Small intestine (tissue), 16 donors: ENCODE data around the gene TNC. TPM values are rescaled to one million over a fixed set of nuclear protein-coding genes. Genes with fewer than 3 reads are reported as not detected.
A peak's percentile ranks its signal among the peaks of the same experiment; 100 is the strongest.

ENCODE experiments used
- DNase-seq, 2 donors: peaks; one replicate each; pipeline versions ENCODE4 v3.0.0 to v3.0.0-alpha.2; 2013
- FAIRE-seq: peaks from 2 replicates; lab custom pipeline; 2012; peaks lifted over from hg19 to GRCh38; lab: Jason Lieb, UNC
- H3K27ac ChIP-seq, 3 donors: one replicate each; pipeline ENCODE4 v1.5.1; 2013; ENCODE audit warnings: low read length in 2 of 3, mild to moderate bottlenecking in 2 of 3, control low read depth in 1 of 3, inconsistent platforms in 1 of 3, low read depth in 1 of 3, moderate library complexity in 1 of 3
- H3K27me3 ChIP-seq, 3 donors: one replicate each; pipeline ENCODE4 v1.6.1; 2013; ENCODE audit warnings: low read length in 3 of 3, inconsistent platforms in 1 of 3; ENCODE audit not compliant: control insufficient read depth in 3 of 3, insufficient read depth in 3 of 3
- H3K36me3 ChIP-seq, 3 donors: one replicate each; pipeline ENCODE4 v1.6.1; 2013; ENCODE audit warnings: low read length in 3 of 3, inconsistent platforms in 1 of 3, low read depth in 1 of 3, mild to moderate bottlenecking in 1 of 3, moderate library complexity in 1 of 3; ENCODE audit not compliant: control insufficient read depth in 3 of 3, insufficient read depth in 2 of 3
- H3K4me1 ChIP-seq, 3 donors: one replicate each; pipeline ENCODE4 v1.6.1; 2013; ENCODE audit warnings: low read length in 2 of 3, inconsistent platforms in 1 of 3, low read depth in 1 of 3, mild to moderate bottlenecking in 1 of 3, moderate library complexity in 1 of 3; ENCODE audit not compliant: control insufficient read depth in 3 of 3, insufficient read depth in 2 of 3
- H3K4me3 ChIP-seq, 3 donors: one replicate each; pipeline ENCODE4 v1.5.1; 2013; ENCODE audit warnings: low read length in 3 of 3, control low read depth in 1 of 3, inconsistent platforms in 1 of 3, low read depth in 1 of 3, mild to moderate bottlenecking in 1 of 3, moderate library complexity in 1 of 3
- H3K9me3 ChIP-seq, 2 donors: one replicate each; pipeline ENCODE4 v1.6.1; 2013; ENCODE audit warnings: low read depth in 1 of 2, low read length in 1 of 2; ENCODE audit not compliant: control insufficient read depth in 2 of 2, insufficient read depth in 1 of 2
- WGBS, 3 donors: extraction: QIAGEN DNeasy Blood & Tissue Kit; methylation state at CpG; one replicate each; pipeline ENCODE4 v1.1.7; 2013; 5-methylcytosine and 5-hydroxymethylcytosine counted together
- long read RNA-seq, 10 donors: transcript quantifications; one replicate each; lab custom pipeline, GENCODE V29; 2026
- polyA plus RNA-seq, 4 donors: library from polyadenylated mRNA; stranded (reverse) in 3 of 4; unstranded in 1 of 4; fragments of 200-250 nt in 3 of 4; fragments of 120-200 nt in 1 of 4; gene quantifications; one replicate each; pipeline versions ENCODE4 v1.2.1 to v1.2.3, GENCODE V29; 2013
- donor health status: healthy with polysubstance abuse.
- donor health status: control.
- donor health status: control.
- donor health status: Bipolar disorder and iron deficiency.
- donor health status: healthy.

The TNC gene
- 10 to 100 TPM in 1 of 4 donors, 1 to 10 TPM in 2, under 1 TPM in 1; 0.54 to 19.6 (median 3.9) TPM for polyA plus RNA-seq
- long read RNA-seq, donor 1, result 0 reads
- long read RNA-seq, donor 2, result 0 reads
- long read RNA-seq, donor 3, result 0 reads
- long read RNA-seq, donor 4, result 0 reads
- long read RNA-seq, donor 5, result 0 reads
- long read RNA-seq, donor 6, result 0 reads
- long read RNA-seq, donor 7, result 0 reads
- long read RNA-seq, donor 8, partial matches to known transcripts, result 7 of 7 reads
- long read RNA-seq, donor 8, other reads (novel, unspliced or antisense), result 0 of 7 reads
- long read RNA-seq, donor 9, result 0 reads
- long read RNA-seq, donor 10, result 0 reads

- peaks cover 0 to 7% (median 0%) of the 10 kb centered on the region in 3 donors for H3K4me1 ChIP-seq
- DNase-seq (peak in 1 of 2 donors; percentile 65), FAIRE-seq (no peak)
- peak within 1 kb of the TSS in 2 of 3 donors; percentile 53 to 74 for H3K27ac ChIP-seq
- H3K4me3 ChIP-seq, result peak within 1 kb of the TSS in 1 of 3 donors; percentile 24
- no peaks in the 10 kb centered on the region for H3K36me3 ChIP-seq
- H3K9me3 ChIP-seq, result no peaks in the 10 kb centered on the region
- 2 to 4% (median 2%) methylated on average over 37 of the region's 37 CpGs for WGBS, 3 donors
- H3K27me3 ChIP-seq, result peaks cover 0 to 31% (median 13%) of the 10 kb centered on the region in 3 donors
Observed at GRCh38 chr9:115117999-115118878, at the start of gene TNC. Gene TNC (minus strand): TSS chr9:115118157. CDS start chr9:115091018, 27,139 bp downstream.

GRCh38 chr9:115167175-115167574, 49.2 kb upstream of the TNC start:
- Histone ChIP-seq H3K9me3 (peaks cover 0 to 3% of the 10 kb centered on the region in 2 donors), H3K27ac (no peak overlapping the region), H3K4me3 (no peak overlapping the region), H3K36me3 (no peaks in the 10 kb centered on the region), H3K4me1 (peaks cover 0 to 5% (median 0%) of the 10 kb centered on the region in 3 donors), H3K27me3 (no peaks in the 10 kb centered on the region)
- no peak for DNase-seq
- WGBS, 3 donors, result 64 to 77% (median 74%) methylated on average over 3 of the region's 3 CpGs
- FAIRE-seq, result no peak

GRCh38 chr9:115165233-115165632, 47.3 kb upstream of the TNC start:
- Histone ChIP-seq H3K4me3 (no peak overlapping the region), H3K36me3 (no peaks in the 10 kb centered on the region), H3K27ac (no peak overlapping the region), H3K4me1 (peaks cover 0 to 5% (median 0%) of the 10 kb centered on the region in 3 donors), H3K27me3 (no peaks in the 10 kb centered on the region), H3K9me3 (peaks cover 0 to 3% of the 10 kb centered on the region in 2 donors)
- DNase-seq (no peak), FAIRE-seq (no peak)

- Histone ChIP-seq H3K36me3 (no peaks in the 10 kb centered on the region), H3K4me3 (no peak overlapping the region), H3K4me1 (peaks cover 0 to 5% (median 0%) of the 10 kb centered on the region in 3 donors), H3K27me3 (no peaks in the 10 kb centered on the region), H3K9me3 (peaks cover 0 to 3% of the 10 kb centered on the region in 2 donors), H3K27ac (no peak overlapping the region)
- WGBS, 3 donors, result 21 to 49% (median 30%) methylated on average over 3 of the region's 3 CpGs
- no peak for FAIRE-seq
- peak in 1 of 2 donors; percentile 38 for DNase-seq
Observed at GRCh38 chr9:115164511-115164974, 46.6 kb upstream of the TNC start.

GRCh38 chr9:115162946-115163345, 45.0 kb upstream of the TNC start:
- 92 to 98% (median 96%) methylated on average over 1 of the region's 1 CpG for WGBS, 3 donors

GRCh38 chr9:115161446-115161845, 43.5 kb upstream of the TNC start:
- Histone ChIP-seq H3K4me3 (no peak overlapping the region), H3K27ac (no peak overlapping the region), H3K9me3 (peaks cover 0 to 3% of the 10 kb centered on the region in 2 donors), H3K4me1 (peaks cover 0 to 5% (median 0%) of the 10 kb centered on the region in 3 donors), H3K36me3 (no peaks in the 10 kb centered on the region), H3K27me3 (no peaks in the 10 kb centered on the region)
- FAIRE-seq (no peak), DNase-seq (peak in 1 of 2 donors; percentile 5)
- WGBS, 3 donors, result 13 to 42% (median 14%) methylated on average over 1 of the region's 1 CpG

More at GRCh38 chr9:115162946-115163345, 45.0 kb upstream of the TNC start:
- DNase-seq, result no peak
- peaks cover 0 to 3% of the 10 kb centered on the region in 2 donors for H3K9me3 ChIP-seq
- H3K36me3 ChIP-seq, result no peaks in the 10 kb centered on the region
- no peak for FAIRE-seq
- H3K4me3 ChIP-seq, result no peak overlapping the region
- no peak overlapping the region for H3K27ac ChIP-seq
- H3K27me3 ChIP-seq, result no peaks in the 10 kb centered on the region
- H3K4me1 ChIP-seq, result peaks cover 0 to 5% (median 0%) of the 10 kb centered on the region in 3 donors

- no peak overlapping the region for H3K4me3 ChIP-seq
- FAIRE-seq (no peak), DNase-seq (peak in 1 of 2 donors; percentile 48)
- 72 to 82% (median 73%) methylated on average over 8 of the region's 8 CpGs for WGBS, 3 donors
- no peaks in the 10 kb centered on the region for H3K36me3 ChIP-seq
- H3K27ac ChIP-seq, result no peak overlapping the region
- peaks cover 0 to 3% of the 10 kb centered on the region in 2 donors for H3K9me3 ChIP-seq
- peaks cover 0 to 8% (median 0%) of the 10 kb centered on the region in 3 donors for H3K27me3 ChIP-seq
- H3K4me1 ChIP-seq, result peaks cover 0 to 5% (median 0%) of the 10 kb centered on the region in 3 donors
Observed at GRCh38 chr9:115158661-115159481, 40.9 kb upstream of the TNC start.
